Umbilical cord (tissue), 2 donors: ENCODE results near the gene JARID2. TPM values are rescaled to one million over a fixed set of nuclear protein-coding genes. Genes with fewer than 3 reads are reported as not detected.

Experiments
- DNase-seq: peaks from one replicate; pipeline ENCODE4 v3.0.0-alpha.2; 2015; ENCODE audit warnings: low spot score
- total RNA-seq: library from RNA; depleted of rRNA; stranded (reverse); fragments of >200 nt; gene quantifications from one replicate; pipeline ENCODE4 v1.2.3, GENCODE V29; 2014; ENCODE audit warnings: low replicate concordance; ENCODE audit not compliant: insufficient read depth

Gene JARID2
- total RNA-seq, 1 donor from 2014 or later: 8.4 TPM

GRCh38 chr6:15437090-15437635 is 191.3 kb downstream of the JARID2 start:
- no peak for DNase-seq

GRCh38 chr6:15439410-15440025 is 193.6 kb downstream of the JARID2 start:
- no peak for DNase-seq

GRCh38 chr6:15440040-15440439 is 194.2 kb downstream of the JARID2 start:
- no peak for DNase-seq

GRCh38 chr6:15441215-15441868 is 195.5 kb downstream of the JARID2 start:
- DNase-seq: peak; percentile 68

DNA sequence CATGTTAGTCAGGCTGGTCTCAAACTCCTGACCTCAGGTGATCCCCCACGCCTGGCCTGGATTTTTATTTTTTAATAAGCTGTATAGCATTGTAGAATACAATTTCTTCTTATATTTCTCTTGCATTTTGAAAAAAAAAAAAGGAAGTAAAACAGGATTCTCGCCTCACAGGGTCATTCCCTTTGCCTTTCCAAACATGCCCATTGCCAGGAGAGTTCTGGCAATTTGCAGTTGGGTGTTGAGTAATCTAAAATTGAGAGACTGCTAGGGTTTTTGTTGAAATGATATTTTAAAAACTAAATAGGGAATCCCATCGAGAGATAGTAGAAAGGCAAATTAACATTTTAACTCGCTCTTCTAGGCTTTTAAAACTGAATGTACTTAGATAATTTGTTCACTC is 196.1 kb downstream of the JARID2 start:
- DNase-seq: no peak

GRCh38 chr6:15442467-15442866 is 196.6 kb downstream of the JARID2 start:
- no peak for DNase-seq

DNA sequence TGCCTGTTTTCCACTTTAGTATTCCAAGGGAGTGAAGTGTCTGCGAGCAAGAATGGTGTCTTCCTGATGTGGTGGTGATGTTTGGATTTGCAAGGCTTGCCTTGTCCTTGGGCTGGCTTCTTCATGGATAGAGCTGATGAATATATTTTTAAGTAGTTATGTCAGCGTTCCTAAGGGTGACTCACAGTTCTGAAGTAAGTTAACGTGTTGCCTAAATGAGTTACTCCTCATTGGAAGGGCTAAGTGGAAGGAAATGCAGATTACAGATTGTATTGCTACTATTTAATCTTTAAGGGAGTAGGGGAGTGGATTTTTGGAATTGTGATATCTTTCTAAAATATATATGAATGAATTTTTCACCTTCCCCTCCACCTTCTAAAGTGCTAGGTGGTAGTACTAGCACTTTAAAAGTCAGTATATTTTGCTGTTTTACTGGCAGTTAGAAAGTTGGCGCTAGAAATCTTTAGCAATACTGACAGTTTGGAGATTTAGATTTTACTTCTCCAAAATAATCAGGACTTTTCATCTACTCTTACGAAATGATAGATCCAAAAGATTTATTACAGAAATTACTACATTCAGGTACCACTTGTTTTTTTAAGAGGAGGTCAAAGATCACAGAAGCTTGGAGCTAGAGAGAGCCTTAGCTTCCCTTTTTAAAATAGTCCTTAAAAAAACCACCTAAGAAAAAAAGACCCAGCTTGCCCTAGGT is 197.4 kb downstream of the JARID2 start:
- no peak for DNase-seq

GRCh38 chr6:15444081-15444731 is 198.3 kb downstream of the JARID2 start:
- DNase-seq: no peak

- no peak for DNase-seq
Observed at GRCh38 chr6:15444881-15445280, 199.0 kb downstream of the JARID2 start.

GRCh38 chr6:15447546-15448267 is 201.8 kb downstream of the JARID2 start:
- DNase-seq: no peak

- no peak for DNase-seq
Observed at GRCh38 chr6:15449011-15449410, 203.1 kb downstream of the JARID2 start.

- DNase-seq: no peak
Observed at GRCh38 chr6:15451738-15452137, 205.9 kb downstream of the JARID2 start.

DNA sequence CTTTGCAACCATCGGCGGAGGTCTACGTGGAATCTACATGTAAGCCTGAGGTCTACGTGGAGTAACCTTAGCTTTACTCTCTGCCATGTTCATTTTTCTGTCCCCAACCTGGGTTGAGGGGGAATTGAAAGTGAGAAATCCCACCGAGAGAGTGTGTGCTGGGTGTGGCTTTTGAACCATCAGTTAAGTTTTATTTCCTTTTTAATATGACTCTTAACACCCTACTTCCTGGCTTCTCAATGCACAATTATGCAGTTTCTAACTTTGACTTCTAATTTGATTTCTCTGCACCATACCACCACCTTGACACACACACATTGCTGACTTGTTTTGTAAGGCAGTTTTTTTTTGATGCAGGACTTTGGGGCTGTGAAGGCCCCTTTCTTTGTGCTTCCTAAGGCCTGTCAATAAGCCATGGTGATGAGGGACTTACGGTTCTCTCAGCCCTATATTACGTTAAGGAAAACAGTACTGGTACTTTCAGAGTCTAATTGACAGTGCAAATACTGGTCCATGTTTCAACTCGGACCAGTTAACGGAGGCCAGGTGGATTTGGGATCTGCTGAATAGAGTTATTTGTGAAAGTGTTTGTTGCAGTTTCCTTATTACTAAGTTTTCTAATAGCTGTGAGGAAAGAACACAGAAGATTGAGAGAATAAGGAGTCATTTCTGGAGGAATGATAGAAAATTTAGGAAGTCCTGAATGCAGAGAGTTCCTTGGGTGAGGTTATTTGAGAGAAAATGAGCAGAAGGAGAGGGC is 206.5 kb downstream of the JARID2 start:
- DNase-seq: no peak

GRCh38 chr6:15453186-15453585 is 207.3 kb downstream of the JARID2 start:
- DNase-seq: no peak

GRCh38 chr6:15453622-15454021 is 207.8 kb downstream of the JARID2 start:
- DNase-seq: no peak

- no peak for DNase-seq
Observed at GRCh38 chr6:15456422-15456821, 210.6 kb downstream of the JARID2 start.

DNA sequence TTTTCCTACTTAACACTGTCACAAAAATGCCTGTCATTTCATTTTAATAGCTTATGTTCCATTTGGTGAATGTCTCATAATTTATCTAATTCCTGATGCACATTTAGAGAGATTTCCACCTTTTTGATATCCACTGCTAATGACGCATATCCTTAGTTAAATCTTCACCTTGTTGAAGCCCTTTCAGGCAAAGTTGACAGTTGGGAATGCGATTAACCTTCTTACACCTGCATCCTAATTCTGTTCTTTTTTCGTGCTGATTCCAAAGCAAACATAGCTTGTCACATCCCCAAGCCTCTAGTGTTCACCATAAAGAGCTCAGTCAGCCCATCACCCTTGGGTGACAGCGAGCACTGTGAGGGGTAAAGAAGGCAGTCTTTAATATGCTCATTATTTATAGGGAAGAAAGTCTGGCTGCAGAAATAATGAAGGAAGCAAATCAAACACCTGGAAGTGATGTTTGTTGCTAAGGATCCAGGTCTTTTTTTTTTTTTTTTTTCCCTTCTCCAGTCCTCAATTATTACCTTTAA is 211.3 kb downstream of the JARID2 start:
- no peak for DNase-seq

DNA sequence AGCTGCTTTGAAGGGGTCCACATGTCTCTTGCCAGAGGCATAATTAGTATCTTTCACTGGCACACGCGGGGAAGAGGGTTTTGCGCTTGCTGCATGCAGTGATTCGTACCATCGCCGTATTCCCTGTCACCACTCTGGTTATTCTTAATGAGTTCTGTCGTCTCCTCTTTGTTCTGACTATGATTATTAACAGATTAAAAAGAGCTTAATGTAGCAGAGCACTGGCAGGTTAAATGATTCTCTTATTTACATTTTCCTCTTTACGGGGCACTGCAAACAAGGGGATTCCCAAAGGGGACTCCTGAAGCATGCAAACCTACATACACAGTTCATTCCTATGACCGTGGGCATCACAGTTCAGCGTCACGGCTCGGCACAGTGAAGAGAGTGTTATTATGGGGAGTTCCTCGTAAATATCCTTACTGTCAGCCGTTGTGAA is 212.2 kb downstream of the JARID2 start:
- DNase-seq: no peak

- DNase-seq: no peak
Observed at GRCh38 chr6:15460110-15460727, 214.3 kb downstream of the JARID2 start.
